Bronchial epithelial cell (primary cell): ENCODE measurements around the gene FAM81B. TPM values are rescaled to one million over a fixed set of nuclear protein-coding genes. Genes with fewer than 3 reads are reported as not detected.
"Not testable (repeated sequence)": the region's sequence is repeated elsewhere in the genome, so short reads cannot be mapped to it uniquely, and the experiment has no call there.

Experiments
- DNase-seq: peaks from one replicate; pipeline ENCODE4 v3.0.0-alpha.2; 2010; ENCODE audit warnings: low read depth
- FAIRE-seq: peaks from 2 replicates; lab custom pipeline; 2011; peaks lifted over from hg19 to GRCh38; lab: Jason Lieb, UNC
- H3K27me3 ChIP-seq: 2 replicates; pipeline ENCODE4 v1.5.1; 2011; ENCODE audit warnings: low read length; ENCODE audit not compliant: control insufficient read depth, insufficient read depth
- H3K36me3 ChIP-seq: 2 replicates; pipeline ENCODE4 v1.5.1; 2011; ENCODE audit warnings: low read length; ENCODE audit not compliant: control insufficient read depth, insufficient read depth
- H3K4me3 ChIP-seq: 2 replicates; pipeline ENCODE4 v1.5.1; 2011; ENCODE audit warnings: mild to moderate bottlenecking, low read depth, low read length, control low read depth
- CTCF ChIP-seq: IDR thresholded peaks from 2 replicates; pipeline ENCODE4 v1.5.1; 2011; ENCODE audit warnings: mild to moderate bottlenecking, moderate library complexity, low read length, control low read depth, inconsistent platforms; ENCODE audit not compliant: insufficient read depth, severe bottlenecking
- total RNA-seq: library from RNA; depleted of rRNA; stranded (reverse); fragments of >200 nt; gene quantifications from 2 replicates; pipeline ENCODE4 v1.2.1, GENCODE V29; 2014

FAM81B gene
- total RNA-seq, 1 donor from 2014 or later, result not detected

DNA sequence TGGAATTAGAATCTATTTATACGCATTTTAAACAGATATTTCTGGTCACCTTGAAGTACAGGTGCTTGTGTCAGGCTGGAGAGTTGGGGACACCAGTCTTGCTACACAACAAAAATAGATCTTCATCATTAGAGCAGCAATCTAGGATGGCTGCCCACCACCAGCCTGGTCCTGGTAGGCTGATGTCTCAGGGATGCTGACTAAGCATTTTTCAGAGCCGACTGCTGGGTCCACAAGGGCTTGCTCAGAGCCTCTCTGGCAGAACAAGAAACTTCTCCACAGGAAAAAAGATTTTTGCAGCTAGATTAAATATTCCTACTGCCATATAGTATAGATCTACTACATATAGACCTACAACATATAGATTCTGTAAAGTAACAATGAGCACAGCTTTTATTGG, 12.0 kb upstream of the FAM81B start:
- Histone ChIP-seq H3K36me3 (no peaks in the 10 kb centered on the region), H3K4me3 (no peak overlapping the region), H3K27me3 (no peaks in the 10 kb centered on the region)
- TF ChIP-seq CTCF, result no peak
- FAIRE-seq (no peak), DNase-seq (no peak)

DNA sequence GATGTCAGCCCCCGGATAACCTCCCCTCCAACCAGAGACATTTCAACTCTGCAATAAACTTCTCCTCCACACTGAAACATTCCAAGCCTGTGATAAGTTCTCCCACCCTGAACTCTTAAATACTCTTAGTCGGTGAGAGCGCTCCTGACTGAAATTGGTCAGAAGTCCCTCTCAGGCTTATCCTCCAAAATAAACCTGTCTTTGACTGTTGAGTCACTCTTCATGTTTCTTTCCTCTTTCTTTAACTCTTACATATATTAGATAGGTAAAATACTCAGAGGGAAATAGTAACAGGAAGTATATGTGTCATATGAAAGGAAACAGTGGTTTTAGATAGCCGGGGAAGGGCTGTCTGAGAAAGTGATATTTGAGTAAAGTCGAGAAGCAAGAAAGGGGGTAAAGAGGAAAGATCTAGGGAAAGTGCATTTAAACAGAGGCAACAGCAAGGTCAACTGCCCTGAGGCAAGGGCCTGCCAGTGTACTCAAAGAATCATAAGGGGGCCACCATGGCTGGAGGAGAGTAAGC, 11.0 kb upstream of the FAM81B start:
- TF ChIP-seq CTCF, result no peak
- Histone ChIP-seq H3K27me3 (no peaks in the 10 kb centered on the region), H3K36me3 (no peaks in the 10 kb centered on the region), H3K4me3 (no peak overlapping the region)
- no peak for DNase-seq
- no peak for FAIRE-seq

DNA sequence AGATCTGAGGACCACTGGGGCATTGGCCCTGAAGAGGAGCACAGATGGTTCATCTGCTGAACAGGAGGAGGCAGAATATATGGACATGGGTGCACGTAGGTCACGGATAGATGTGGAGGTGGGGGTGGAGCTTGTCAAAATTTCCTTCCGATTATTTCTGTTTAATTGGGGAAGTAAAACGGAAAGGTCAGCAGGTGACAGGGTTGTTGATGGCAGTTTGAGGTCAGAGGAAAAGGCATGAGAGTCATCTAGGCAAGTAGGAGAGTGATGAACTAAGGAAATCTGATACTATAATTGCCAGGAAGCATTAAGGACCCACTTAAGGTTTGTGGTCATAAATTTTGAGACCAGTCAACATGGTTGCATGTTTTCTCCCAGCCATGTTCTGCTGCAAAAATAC, 8.4 kb upstream of the FAM81B start:
- DNase-seq (no peak), FAIRE-seq (no peak)
- Histone ChIP-seq H3K36me3 (no peaks in the 10 kb centered on the region), H3K4me3 (no peak overlapping the region), H3K27me3 (no peaks in the 10 kb centered on the region)
- no peak for TF ChIP-seq CTCF

GRCh38 chr5:95384485-95385213, 6.5 kb upstream of the FAM81B start:
- DNase-seq, result peak; percentile 75
- no peaks in the 10 kb centered on the region for H3K27me3 ChIP-seq
- no peak for TF ChIP-seq CTCF
- no peaks in the 10 kb centered on the region for H3K36me3 ChIP-seq
- no peak overlapping the region for H3K4me3 ChIP-seq
- no peak for FAIRE-seq

DNA sequence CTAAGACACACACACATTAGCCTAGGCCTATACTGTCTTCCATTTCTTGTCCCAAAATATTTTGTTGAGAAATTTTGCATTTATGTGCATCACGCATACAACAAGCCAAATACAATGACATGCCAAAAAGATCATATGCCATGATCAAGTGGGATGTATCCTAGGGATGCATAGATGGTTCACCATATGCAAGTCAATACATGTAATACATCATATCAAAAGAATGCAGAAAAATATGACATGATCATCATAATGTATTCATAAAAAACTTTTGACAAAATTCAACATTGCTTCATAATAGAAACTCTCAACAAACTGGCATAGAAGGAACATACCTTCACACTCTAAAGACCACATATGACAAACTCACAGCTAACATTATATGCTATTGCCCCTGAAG, 5.8 kb upstream of the FAM81B start:
- no peaks in the 10 kb centered on the region for H3K27me3 ChIP-seq
- no peak for TF ChIP-seq CTCF
- FAIRE-seq (no peak), DNase-seq (peak; percentile 56)
- no peaks in the 10 kb centered on the region for H3K36me3 ChIP-seq
- no peak overlapping the region for H3K4me3 ChIP-seq

DNA sequence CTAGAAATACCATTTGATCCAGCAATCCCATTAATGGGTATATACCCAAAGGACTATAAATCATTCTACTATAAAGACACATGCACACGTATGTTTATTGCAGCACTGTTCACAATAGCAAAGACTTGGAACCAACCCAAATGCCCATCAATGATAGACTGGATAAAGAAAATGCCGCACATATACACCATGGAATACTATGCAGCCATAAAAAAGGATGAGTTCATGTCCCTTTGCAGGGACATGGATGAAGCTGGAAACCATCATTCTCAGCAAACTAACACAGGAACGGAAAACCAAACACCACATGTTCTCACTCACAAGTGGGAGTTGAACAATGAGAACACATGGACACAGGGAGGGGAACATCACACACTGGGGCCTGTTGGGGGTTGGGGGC, 799 bp downstream of the FAM81B start:
- not testable (repeated sequence) for H3K4me3 ChIP-seq, FAIRE-seq, H3K36me3 ChIP-seq, H3K27me3 ChIP-seq, DNase-seq
